ENCODE measurements around the gene MXD3. TPM values are rescaled to one million over a fixed set of nuclear protein-coding genes. Genes with fewer than 3 reads are reported as not detected.

Gene MXD3
- total RNA-seq, 1 experiment from 2014 or later: 50.0 TPM

GRCh38 chr5:177296581-177296980 is 15.1 kb downstream of the MXD3 start:
- no peaks in the 10 kb centered on the region for H3K79me2 ChIP-seq (ENCODE audit: low read depth)
- no peak overlapping the region for H3K4me2 ChIP-seq
- H3K27ac ChIP-seq: no peak overlapping the region
- intact Hi-C loops (cut with micrococcal nuclease; ENCODE audit: unreplicated experiment): no loop called here
- peaks cover 13% of the 10 kb centered on the region for H3K36me3 ChIP-seq (ENCODE audit: low read depth)
- no peak for DNase-seq
- H3K4me3 ChIP-seq: no peak overlapping the region
- POLR2A ChIA-PET (ENCODE audit: unreplicated experiment): interaction anchor here (0.6 kb wide), 1 partner anchor 70 kb away, joined by 5 read pairs; no protein-coding TSS in a partner anchor
- peaks cover 16% of the 10 kb centered on the region for H3K4me1 ChIP-seq (replicated peaks; ENCODE audit: insufficient read depth)
- CTCF ChIA-PET: no interaction called here
- no peaks in the 10 kb centered on the region for H3K9me2 ChIP-seq (ENCODE audit: insufficient read depth)
- peaks cover 20% of the 10 kb centered on the region for H4K20me1 ChIP-seq (ENCODE audit: insufficient read depth)
- H2AFZ ChIP-seq: no peak overlapping the region
- TF ChIP-seq EZH2 (IDR thresholded peaks at IDR 0.05; ENCODE audit: low read depth) (no peak), CTCF (conservative IDR thresholded peaks at IDR 0.05) (no peak)
- H3K9me3 ChIP-seq (ENCODE audit: insufficient read depth, low read depth): no peaks in the 10 kb centered on the region
- peaks cover 16% of the 10 kb centered on the region; the same call in 1 of the 2 replicates for H3F3A ChIP-seq (ENCODE audit: insufficient read depth, low read depth)
- no peaks in the 10 kb centered on the region for H3K27me3 ChIP-seq (ENCODE audit: insufficient read depth, low read depth)
- BruUV-seq (replicated peaks): no TSS peak

- H3K4me2 ChIP-seq: no peak overlapping the region
- peaks cover 10% of the 10 kb centered on the region; the same call in 1 of the 2 replicates for H3F3A ChIP-seq (ENCODE audit: insufficient read depth, low read depth)
- no peaks in the 10 kb centered on the region for H3K9me2 ChIP-seq (ENCODE audit: insufficient read depth)
- ChIA-PET POLR2A (ENCODE audit: unreplicated experiment) (interaction anchor here (0.6 kb wide), 1 partner anchor 69 kb away, joined by 5 read pairs; no protein-coding TSS in a partner anchor), CTCF (no interaction called here)
- H3K4me3 ChIP-seq: no peak overlapping the region
- H3K36me3 ChIP-seq (ENCODE audit: low read depth): peaks cover 18% of the 10 kb centered on the region
- no peaks in the 10 kb centered on the region for H3K27me3 ChIP-seq (ENCODE audit: insufficient read depth, low read depth)
- intact Hi-C loops (cut with micrococcal nuclease; ENCODE audit: unreplicated experiment): no loop called here
- TF ChIP-seq CTCF (conservative IDR thresholded peaks at IDR 0.05) (no peak), EZH2 (IDR thresholded peaks at IDR 0.05; ENCODE audit: low read depth) (no peak)
- H3K9me3 ChIP-seq (ENCODE audit: insufficient read depth, low read depth): no peaks in the 10 kb centered on the region
- peaks cover 10% of the 10 kb centered on the region for H3K4me1 ChIP-seq (replicated peaks; ENCODE audit: insufficient read depth)
- no TSS peak for BruUV-seq (replicated peaks)
- no peak overlapping the region for H2AFZ ChIP-seq
- peaks cover 14% of the 10 kb centered on the region for H4K20me1 ChIP-seq (ENCODE audit: insufficient read depth)
- H3K27ac ChIP-seq: no peak overlapping the region
- DNase-seq: no peak
- no peaks in the 10 kb centered on the region for H3K79me2 ChIP-seq (ENCODE audit: low read depth)
These were observed 15.8 kb downstream of the MXD3 start for GRCh38 chr5:177295924-177296323.

DNA sequence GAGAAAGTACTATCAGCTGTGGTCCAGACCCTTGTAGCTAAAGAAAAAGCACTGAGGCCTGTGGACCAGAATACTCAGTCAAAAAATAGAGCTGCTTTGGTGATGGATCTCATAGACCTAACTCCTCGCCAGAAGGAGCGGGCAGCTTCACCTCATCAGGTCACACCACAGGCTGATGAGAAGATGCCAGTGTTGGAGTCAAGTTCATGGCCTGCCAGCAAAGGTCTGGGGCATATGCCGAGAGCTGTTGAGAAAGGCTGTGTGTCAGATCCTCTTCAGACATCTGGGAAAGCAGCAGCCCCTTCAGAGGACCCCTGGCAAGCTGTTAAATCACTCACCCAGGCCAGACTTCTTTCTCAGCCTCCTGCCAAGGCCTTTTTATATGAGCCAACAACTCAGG is 17.1 kb downstream of the MXD3 start:
- 0 out of 2 replicates have a peak, but pooled peaks cover 5% of the 10 kb centered on the region for H4K20me1 ChIP-seq (ENCODE audit: insufficient read depth)
- peaks cover 19% of the 10 kb centered on the region for H3K36me3 ChIP-seq (ENCODE audit: low read depth)
- H3K4me3 ChIP-seq: no peak overlapping the region
- no peaks in the 10 kb centered on the region for H3K79me2 ChIP-seq (ENCODE audit: low read depth)
- intact Hi-C loops (cut with micrococcal nuclease; ENCODE audit: unreplicated experiment): no loop called here
- H2AFZ ChIP-seq: no peak overlapping the region
- H3K27me3 ChIP-seq (ENCODE audit: insufficient read depth, low read depth): no peaks in the 10 kb centered on the region
- no TSS peak for BruUV-seq (replicated peaks)
- no peak overlapping the region for H3K4me2 ChIP-seq
- ChIA-PET CTCF (no interaction called here), POLR2A (ENCODE audit: unreplicated experiment) (interaction anchor here (0.6 kb wide), 1 partner anchor 141 kb away, joined by 6 read pairs; no protein-coding TSS in a partner anchor)
- H3K4me1 ChIP-seq (replicated peaks; ENCODE audit: insufficient read depth): no peaks in the 10 kb centered on the region
- no peaks in the 10 kb centered on the region for H3K9me2 ChIP-seq (ENCODE audit: insufficient read depth)
- H3F3A ChIP-seq (ENCODE audit: insufficient read depth, low read depth): no peaks in the 10 kb centered on the region
- no peak overlapping the region for H3K27ac ChIP-seq
- TF ChIP-seq CTCF (conservative IDR thresholded peaks at IDR 0.05) (no peak), EZH2 (IDR thresholded peaks at IDR 0.05; ENCODE audit: low read depth) (no peak)
- no peaks in the 10 kb centered on the region for H3K9me3 ChIP-seq (ENCODE audit: insufficient read depth, low read depth)
- DNase-seq: no peak

Measured in PC-9 (cell line).